Spleen (tissue), 7 donors: ENCODE measurements around the gene SPIRE1.

ENCODE experiments used
- CTCF ChIP-seq, 11 experiments: fragments of 200-600 bp in 7 of 11; fragments of 450-650 bp in 4 of 11; sonication (generic) in 4 of 11; IDR thresholded peaks in 8 of 11; conservative IDR thresholded peaks in 3 of 11; 1 replicate in 7 of 11; 2 replicates in 4 of 11; pipeline versions ENCODE4 v1.4.0 to v1.8.0; 2016 to 2021; ENCODE audit warnings: antibody characterized with exemption in 11 of 11, inconsistent platforms in 4 of 11, mild to moderate bottlenecking in 1 of 11
- POLR2AphosphoS5 ChIP-seq, 3 donors: sonication (generic); formaldehyde crosslinking; IDR thresholded peaks; one replicate each; pipeline ENCODE4 v1.5.1; 2017; ENCODE audit warnings: antibody characterized with exemption in 3 of 3
- donor health status: DM: no; HTN: no; CAD: no; lungs with moderate emphysema.
- donor health status: DM: no; HTN: no; CAD: no.
- donor health status: DM: no; HTN: no; CAD: no.

- TF ChIP-seq CTCF (IDR thresholded peaks at IDR 0.05 in 8 of 11, conservative IDR thresholded peaks at IDR 0.05 in 3 of 11) = no peak
- TF ChIP-seq POLR2AphosphoS5 (IDR thresholded peaks at IDR 0.05) = no peak
Measured at GRCh38 chr18:12703664-12704063, 45.8 kb upstream of the SPIRE1 start.
